Skin of body (tissue), 2 donors: ENCODE results near the gene TCTN1. TPM values are rescaled to one million over a fixed set of nuclear protein-coding genes. Genes with fewer than 3 reads are reported as not detected.
A peak's percentile ranks its signal among the peaks of the same experiment; 100 is the strongest.
"Not testable (repeated sequence)": the region's sequence is repeated elsewhere in the genome, so short reads cannot be mapped to it uniquely, and the experiment has no call there.

Source experiments
- DNase-seq: peaks from one replicate; lab custom pipeline; 2025; lab: John Stamatoyannopoulos, UW
- total RNA-seq: library from RNA; depleted of rRNA; stranded (reverse); fragments of >200 nt; gene quantifications from one replicate; pipeline ENCODE4 v1.2.3, GENCODE V29; 2014

Gene TCTN1
- total RNA-seq, 1 donor from 2014 or later = 22.1 TPM

DNA sequence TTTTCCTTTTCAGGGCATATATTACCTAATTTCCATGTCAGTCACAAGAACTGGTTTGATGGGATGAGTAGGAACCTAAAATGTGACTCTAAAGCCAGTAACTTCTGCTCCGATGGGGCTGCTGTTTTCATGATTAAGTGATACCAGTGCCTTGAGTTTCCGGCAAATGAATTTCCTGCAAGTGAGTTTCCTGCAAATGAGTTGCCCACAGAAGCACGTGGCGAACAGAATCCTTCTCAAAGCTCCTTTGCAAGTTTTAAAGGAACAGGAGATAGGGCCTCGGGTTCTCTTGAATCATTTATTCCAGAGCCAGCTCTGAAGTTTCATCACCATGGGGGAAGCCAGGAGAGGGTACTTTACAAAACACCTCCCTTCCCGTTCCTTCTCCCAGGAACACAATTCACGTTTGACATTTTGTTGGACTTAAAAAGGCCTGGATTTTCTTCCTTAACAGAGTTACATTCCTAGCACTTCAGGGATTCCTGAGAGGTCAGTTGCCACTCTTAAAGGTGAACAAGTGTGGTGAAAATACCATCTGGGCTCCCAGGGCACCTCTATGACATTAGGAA is 28.6 kb upstream of the TCTN1 start:
- DNase-seq = no peak

- not testable (repeated sequence) for DNase-seq
Observed at GRCh38 chr12:110587102-110587501, 26.8 kb upstream of the TCTN1 start.

- DNase-seq = no peak
Observed at GRCh38 chr12:110590059-110590458, 23.9 kb upstream of the TCTN1 start.

DNA sequence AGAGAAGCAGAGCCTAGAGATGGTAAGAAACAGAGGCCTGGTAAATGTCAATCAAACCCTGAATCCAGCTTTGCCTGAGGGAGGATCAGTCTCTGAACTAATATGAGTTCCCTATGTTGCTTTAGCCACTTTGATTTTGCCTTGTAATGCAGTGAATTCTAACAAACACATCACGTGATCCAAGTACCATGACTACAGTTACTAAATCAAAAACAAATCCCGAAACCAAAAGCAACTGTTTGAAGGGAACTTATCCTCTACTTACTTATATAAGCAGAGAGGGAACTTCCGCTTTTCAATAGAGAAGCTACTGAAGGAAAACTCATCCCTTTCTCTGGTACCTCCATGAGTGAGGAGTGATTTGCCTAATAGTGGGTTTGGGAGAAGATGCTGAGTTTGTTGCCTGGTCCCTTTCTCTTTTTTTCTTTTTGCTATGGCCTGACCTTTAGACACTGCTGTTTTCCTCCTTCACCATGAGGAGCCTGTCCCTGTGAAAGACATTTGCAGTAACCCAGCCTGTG is 23.1 kb upstream of the TCTN1 start:
- DNase-seq = peak; percentile 50

GRCh38 chr12:110591451-110592051 is 22.4 kb upstream of the TCTN1 start:
- DNase-seq = no peak

DNA sequence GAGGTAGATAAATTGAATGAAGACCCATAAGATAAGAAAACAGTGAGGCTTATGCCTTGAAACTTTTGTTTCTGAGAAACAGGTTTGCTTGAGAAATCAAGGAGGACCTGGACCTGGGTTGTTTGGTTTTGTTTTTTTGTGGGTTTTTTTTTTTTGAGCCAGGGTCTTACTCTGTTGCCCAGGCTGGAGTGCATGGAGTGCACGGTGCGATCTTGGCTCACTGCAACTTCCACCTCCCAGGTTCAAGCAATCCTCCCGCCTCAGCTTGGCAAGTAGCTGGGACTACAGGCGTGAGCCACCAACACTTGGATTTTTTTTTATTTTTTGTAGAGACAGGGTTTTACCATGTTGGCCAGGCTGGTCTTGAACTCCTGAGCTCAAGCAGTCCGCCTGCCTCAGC is 21.9 kb upstream of the TCTN1 start:
- no peak for DNase-seq

- not testable (repeated sequence) for DNase-seq
Observed at GRCh38 chr12:110592919-110593318, 21.0 kb upstream of the TCTN1 start.

GRCh38 chr12:110597885-110598284 is 16.0 kb upstream of the TCTN1 start:
- no peak for DNase-seq

GRCh38 chr12:110599334-110599733 is 14.6 kb upstream of the TCTN1 start:
- no peak for DNase-seq

DNA sequence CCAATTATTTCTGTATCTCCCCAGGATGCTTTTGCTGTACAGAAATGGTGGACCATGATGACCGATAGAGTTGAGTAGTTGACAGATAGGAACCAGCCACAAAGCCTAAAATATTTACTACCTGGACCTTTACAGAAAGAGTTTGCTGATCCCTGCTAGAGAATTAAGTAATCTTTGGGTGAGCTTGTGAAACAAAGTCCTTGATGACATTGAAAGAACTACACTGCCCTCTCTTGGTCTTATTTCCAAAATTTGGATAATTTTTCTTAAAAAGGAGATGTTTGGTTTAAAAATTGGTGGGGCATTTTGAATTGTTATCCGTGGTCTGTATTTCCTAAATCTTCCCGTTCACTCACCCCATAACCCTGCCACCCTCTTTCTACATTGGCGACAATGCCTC is 13.7 kb upstream of the TCTN1 start:
- peak; percentile 39 for DNase-seq

DNA sequence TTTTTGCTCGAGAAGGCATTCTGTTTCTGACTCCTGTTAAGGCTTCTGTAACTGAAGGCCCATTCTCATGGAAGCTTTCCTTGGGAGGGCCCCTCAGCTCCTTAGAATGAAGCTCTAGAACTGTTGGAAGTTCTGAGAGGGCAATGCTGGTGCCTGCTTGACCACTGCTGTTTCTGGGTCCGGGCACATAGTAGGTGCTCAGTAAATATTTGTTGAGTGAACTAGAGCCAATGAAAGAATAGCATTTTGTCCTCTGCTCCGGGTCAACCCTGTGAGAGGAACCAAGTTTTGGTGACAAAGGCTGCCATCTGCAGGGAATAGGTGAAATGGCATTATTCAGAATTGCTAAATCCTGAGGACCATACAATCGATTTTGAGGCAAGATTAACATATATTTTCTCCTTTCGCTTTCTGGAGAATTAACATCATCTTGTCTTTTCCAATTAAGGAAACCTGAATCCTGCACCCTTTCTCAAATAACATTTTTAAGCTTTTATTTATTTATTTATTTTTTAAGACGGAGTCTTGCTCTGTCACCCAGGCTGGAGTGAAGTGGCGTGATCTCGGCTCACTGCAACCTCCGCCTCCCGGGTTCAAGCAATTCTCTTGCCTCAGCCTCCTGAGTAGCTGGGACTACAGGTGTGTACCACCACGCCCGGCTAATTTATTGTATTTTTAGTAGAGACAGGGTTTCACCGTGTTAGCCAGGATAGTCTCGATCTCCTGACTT is 11.7 kb upstream of the TCTN1 start:
- peak; percentile 54 for DNase-seq

- no peak for DNase-seq
Observed at GRCh38 chr12:110606253-110606611, 7.7 kb upstream of the TCTN1 start.

- no peak for DNase-seq
Observed at GRCh38 chr12:110613071-110613770, 708 bp upstream of the TCTN1 start.

GRCh38 chr12:110615171-110615570 is 1.2 kb downstream of the TCTN1 start:
- DNase-seq = no peak

- no peak for DNase-seq
Observed at GRCh38 chr12:110616471-110617115, 2.7 kb downstream of the TCTN1 start.

DNA sequence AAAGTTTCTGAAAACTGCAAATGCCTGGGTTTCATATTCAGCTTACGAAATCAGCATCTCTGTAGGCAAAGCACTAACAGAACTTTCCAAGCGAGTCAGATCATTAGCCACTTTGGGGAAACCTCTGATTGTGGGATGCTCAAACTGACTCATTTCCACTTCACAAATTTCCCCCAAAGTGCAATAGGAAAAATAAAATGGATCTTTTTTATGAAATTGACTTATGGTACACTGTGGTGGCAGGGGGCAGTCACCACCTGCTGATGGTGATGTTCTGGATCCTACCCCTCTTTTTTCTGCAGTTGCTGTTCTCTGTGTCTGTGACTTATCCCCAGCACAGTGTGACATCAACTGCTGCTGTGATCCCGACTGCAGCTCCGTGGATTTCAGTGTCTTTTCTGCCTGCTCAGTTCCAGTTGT is 5.6 kb downstream of the TCTN1 start:
- DNase-seq = no peak

DNA sequence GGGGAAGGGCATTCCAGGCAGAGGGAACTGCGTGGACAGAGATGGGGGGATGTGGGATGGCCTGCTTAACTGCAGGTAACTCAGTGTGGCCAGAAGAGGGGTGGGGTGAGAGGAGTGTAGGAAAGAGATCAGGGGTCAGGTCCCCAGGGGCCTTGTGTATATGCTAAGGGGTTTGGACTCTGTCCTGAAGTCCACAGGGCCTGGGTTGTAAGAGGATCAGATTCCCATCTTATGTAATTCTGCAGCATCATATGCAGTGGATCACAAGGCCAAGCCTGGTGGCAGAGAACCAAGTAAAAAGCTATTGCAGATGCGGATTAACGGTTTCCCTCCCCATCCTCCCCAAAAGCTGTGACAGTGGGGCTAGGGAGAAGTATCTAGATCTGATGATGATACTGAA is 8.7 kb downstream of the TCTN1 start:
- DNase-seq = no peak

DNA sequence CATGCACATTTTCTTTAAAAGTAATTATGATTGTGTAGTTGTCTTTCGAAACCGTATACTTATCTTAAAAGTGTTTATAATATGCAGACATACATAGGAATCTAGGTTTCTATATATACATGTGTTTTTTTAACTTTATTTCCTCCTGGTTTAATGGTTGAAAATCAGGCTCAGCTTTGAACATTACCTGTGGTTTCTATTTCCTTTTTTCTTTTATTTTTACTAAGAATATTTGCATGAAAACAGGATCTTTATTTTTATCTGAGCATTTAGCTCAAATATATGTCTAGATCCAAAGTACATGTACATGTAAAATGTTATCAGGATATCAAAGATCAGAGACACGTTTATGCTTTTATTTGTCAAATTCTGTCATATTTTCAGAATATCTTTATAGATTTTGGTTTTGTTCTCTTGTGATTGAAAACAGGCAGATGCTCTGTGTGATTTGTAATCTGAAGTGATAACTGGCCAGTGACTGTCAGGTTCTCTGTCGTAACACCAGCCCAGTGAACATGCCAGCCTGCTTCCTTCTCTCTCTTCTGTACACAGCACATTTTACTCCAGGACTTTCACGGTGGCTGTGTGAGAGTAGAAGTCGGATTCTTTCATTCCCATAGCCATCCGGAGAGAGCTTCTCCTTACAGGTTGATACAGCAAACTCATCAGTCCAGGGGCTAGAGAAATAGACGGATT is 13.7 kb downstream of the TCTN1 start:
- no peak for DNase-seq

GRCh38 chr12:110635055-110635454 is 21.1 kb downstream of the TCTN1 start:
- DNase-seq = no peak

DNA sequence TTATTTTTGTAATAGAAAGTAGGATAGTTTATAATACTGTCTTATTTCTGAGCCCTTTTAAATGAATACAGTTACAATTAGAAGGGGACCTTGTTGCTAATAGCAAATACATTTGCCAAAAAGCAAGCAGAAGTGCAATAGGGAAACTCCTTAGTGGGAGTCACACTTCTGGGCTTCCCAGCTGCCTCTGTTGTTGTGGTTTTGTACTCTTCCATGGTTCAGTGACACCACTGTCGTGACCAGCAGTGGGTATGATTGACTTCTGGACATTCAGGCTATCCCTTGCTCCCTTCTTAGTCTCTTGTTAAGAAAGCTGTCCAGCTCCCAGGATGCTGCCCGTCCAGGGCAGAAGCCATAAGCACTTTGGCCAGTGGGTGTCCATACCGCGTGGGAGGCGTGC is 22.6 kb downstream of the TCTN1 start:
- DNase-seq = no peak

DNA sequence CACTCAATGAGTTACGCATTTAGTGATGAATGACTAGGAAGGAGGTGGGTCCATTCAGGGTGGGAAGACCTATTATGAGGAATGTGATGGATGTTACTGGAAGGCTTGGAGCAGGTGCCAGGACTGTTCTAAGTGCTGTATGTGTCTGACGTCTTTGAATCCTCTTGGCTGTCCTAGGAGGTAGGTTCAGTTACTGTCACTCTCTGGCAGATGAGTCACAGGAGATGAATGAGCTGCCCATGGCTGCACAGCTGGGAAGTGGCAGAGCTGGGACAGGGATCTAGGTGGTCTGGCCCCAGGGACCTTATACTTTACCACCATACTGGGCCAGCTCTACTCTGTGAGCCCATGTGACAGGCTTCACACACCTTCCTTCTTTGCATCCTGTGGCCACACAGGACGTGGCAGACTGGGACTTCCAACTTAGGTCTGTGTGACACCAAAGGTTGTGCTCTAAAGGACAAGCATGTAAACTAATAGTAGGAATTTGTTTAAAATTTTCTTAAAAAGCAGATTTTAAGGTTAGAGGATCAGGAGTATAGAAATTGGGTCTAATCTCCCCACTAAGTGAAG is 24.0 kb downstream of the TCTN1 start:
- DNase-seq = no peak
